HG02840 (cell line): ENCODE results near the gene PNPLA7.
"Not testable (repeated sequence)": the region's sequence is repeated elsewhere in the genome, so short reads cannot be mapped to it uniquely, and the experiment has no call there.

Experiments
- ATAC-seq: cut with Tn5 transposase; IDR thresholded peaks from one replicate; pipeline ENCODE4 v1.9.1; 2021; ENCODE audit warnings: mild to moderate bottlenecking, moderate library complexity, moderate number of reproducible peaks; ENCODE audit not compliant: unreplicated experiment, low FRiP score

PNPLA7 gene

DNA sequence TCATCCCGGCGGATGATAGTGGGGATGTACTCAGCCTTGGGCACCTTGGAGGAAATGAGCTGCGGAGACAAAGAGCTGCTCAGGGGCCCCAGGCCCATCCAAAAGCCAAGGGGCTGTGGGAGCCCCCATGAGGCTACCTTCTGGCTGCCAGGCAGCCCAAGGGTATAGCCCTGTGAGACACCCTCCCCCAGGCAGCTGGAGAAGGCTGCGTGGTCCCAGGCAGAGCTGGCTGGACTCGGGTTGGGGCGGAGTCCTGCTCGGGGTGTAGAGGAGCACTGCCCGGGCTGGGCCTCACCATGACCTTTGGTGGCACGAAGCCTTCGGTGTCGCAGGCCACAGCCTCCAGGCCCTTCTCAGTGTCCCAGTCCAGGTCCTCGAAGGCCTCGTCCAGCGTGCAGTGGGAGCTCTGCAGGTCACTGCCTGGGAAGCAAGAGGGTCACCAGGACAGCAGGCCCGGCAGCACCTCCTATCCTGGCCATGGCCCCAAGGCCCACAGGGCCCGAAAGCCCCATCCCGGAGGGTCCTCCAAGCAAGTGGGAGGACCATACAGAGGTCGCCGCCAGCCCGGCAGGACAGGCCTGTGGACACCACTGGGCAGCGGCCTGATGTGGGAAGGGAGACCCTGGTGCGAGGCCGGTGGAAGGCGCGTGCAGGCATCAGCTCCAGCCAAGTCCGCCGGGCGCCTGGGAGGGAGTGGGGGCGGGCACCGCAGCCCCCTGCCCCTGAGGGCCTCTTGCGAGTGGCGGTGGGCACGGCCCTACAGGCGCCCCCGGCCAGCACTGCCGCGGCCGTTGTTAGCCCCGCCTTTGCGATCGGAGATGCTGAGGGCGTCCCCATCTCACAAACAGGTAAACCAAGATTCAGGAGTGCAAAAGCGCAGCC lies 97.2 kb downstream of the PNPLA7 start:
- no peak for ATAC-seq

DNA sequence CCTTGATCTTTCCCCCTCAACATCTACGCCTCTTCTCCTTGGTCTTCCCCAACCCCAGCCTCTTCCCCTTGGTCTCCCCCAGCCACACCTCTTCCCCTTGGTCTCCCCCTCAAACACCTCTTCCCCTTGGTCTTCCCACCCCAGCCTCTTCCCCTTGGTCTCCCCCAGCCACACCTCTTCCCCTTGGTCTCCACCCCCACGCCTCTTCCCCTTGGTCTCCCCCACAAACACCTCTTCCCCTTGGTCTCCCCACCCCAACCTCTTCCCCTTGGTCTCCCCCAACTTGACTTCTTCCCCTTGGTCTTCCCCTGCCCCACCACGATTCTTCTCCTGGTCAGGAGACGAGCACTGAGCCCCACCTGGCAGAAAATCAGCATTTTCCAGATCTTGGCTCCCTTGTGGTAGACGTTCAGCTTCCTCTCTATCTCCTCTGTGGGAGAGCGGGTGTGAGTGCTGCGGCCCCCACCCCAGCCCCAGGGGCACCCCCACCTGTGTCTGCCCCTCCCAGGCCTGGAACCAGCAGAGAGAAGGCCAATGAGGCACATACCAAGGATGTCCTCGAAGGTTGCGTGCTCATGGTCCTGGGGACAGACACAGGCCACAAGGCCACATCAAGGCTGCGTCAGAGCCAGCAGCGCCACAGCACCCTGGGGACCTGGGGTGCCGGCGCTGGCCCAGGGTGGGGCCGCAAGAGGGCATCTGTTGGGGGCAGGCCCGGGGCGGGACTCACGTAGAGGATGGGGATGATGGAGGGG lies 98.0 kb downstream of the PNPLA7 start:
- no peak for ATAC-seq

DNA sequence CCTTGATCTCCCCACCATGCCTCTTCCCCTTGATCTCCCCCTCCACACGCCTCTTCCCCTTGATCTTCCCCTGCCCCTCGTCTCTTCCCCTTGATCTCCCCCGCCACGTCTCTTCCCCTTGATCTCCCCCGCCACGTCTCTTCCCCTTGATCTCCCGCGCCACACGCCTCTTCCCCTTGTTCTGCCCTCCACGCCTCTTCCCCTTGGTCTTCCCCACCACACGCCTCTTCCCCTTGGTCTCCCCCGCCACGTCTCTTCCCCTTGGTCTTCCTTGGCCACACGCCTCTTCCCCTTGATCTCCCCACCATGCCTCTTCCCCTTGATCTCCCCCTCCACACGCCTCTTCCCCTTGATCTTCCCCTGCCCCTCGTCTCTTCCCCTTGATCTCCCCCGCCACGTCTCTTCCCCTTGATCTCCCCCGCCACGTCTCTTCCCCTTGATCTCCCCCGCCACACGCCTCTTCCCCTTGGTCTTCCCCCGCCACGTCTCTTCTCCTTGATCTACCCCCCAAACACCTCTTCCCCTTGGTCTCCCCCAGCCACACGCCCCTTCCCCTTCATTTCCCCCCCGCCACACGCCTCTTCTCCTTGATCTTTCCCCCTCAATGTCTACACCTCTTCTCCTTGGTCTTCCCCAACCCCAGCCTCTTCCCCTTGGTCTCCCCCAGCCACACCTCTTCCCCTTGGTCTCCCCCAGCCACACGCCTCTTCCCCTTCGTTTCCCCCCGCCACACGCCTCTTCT lies 98.8 kb downstream of the PNPLA7 start:
- ATAC-seq = not testable (repeated sequence)

DNA sequence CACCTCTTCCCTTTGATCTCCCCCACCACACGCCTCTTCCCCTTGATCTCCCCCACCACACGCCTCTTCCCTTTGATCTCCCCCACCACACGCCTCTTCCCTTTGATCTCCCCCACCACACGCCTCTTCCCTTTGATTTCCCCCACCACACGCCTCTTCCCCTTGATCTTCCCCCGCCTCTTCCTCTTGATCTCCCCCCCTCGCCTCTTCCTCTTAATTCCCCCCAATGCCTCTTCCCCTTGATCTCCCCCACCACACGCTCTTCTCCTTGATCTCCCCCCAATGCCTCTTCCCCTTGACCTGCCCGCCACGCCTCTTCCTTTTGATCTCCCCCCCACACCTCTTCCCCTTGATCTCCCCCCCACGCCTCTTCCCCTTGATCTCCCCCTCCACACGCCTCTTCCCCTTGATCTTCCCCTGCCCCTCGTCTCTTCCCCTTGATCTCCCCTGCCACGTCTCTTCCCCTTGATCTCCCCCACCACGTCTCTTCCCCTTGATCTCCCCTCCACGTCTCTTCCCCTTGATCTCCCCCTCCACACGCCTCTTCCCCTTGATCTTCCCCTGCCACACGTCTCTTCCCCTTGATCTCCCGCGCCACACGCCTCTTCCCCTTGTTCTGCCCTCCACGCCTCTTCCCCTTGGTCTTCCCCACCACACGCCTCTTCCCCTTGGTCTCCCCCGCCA lies 99.5 kb downstream of the PNPLA7 start:
- not testable (repeated sequence) for ATAC-seq

DNA sequence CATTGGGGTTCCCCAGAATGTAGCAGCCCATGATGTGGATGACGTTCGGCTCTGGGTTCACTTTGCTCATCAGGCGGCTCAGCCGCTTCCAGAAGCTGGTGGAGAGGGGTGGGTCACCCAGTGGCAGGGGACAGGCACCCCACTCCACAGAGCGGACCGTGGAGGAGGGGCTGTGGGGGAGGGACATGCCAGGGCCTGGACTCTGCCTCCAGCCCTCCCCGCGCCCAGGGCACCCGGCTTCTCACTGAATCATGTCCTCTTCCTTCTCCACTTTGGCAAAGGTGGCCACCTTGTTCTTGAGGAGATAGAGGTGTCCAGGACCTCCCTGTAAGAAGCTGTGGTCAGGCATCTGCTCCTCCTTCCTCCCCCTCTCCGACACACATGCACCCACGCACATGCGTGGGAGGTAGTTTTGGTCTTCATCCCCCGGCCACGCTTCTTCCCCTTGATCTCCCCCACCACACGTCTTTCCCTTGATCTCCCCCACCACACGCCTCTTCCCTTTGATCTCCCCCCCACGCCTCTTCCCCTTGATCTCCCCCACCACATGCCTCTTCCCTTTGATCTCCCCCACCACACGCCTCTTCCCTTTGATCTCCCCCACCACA lies 100.2 kb downstream of the PNPLA7 start:
- ATAC-seq = no peak

DNA sequence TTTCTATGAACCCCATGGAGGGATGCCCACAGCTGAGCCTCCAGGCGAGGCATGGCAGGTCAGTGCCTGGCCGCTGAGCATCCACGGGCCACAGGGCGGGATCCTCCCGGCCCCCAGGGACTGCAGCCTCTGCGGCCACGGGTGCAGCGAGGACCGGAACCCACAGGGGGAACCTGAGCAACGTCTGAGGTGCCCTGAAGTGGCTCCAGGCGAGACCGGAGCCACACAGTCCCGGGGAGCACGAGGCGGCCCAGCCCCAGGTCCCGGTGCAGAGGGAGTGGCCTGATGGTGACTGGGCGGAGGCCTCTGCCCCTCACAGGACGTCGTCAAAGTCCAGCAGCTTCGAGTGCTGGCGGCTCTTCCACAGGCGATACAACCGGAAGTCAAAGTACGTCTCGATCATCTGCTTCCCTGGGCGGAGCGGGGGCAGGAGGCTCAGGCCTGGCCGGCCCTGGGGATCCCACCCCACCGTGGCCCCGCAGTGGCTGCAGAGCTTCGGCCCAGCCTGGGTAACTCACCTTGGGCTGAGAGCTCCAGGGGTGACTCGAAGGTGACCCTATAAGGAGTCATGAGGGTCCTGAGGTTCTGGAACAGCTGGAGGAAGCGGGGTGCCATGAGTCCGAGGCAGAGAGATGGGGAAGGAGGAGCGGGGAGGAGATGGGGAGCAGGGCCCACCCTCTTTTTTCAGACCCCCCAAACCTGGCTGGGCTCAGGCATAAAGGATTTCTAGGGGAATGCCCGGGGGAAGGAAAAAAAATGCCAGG lies 100.9 kb downstream of the PNPLA7 start:
- no peak for ATAC-seq

DNA sequence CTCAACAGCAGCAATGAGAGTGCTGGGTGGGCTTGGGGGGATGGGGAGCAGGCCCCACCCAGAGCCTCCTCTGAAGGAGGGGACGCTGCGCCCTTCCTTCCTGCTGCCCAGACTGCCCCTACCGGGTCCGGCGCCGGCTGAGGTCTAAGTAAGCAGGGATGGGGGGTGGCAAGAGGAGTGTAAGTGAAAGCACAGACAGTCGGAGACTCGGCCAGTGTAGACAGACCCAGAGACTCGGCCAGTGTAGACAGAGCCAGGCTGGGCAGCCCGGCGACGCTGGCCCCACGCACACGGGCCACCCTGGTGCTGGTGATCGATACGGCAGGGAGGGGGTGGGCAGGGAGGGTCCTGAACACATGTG lies 101.6 kb downstream of the PNPLA7 start:
- no peak for ATAC-seq

DNA sequence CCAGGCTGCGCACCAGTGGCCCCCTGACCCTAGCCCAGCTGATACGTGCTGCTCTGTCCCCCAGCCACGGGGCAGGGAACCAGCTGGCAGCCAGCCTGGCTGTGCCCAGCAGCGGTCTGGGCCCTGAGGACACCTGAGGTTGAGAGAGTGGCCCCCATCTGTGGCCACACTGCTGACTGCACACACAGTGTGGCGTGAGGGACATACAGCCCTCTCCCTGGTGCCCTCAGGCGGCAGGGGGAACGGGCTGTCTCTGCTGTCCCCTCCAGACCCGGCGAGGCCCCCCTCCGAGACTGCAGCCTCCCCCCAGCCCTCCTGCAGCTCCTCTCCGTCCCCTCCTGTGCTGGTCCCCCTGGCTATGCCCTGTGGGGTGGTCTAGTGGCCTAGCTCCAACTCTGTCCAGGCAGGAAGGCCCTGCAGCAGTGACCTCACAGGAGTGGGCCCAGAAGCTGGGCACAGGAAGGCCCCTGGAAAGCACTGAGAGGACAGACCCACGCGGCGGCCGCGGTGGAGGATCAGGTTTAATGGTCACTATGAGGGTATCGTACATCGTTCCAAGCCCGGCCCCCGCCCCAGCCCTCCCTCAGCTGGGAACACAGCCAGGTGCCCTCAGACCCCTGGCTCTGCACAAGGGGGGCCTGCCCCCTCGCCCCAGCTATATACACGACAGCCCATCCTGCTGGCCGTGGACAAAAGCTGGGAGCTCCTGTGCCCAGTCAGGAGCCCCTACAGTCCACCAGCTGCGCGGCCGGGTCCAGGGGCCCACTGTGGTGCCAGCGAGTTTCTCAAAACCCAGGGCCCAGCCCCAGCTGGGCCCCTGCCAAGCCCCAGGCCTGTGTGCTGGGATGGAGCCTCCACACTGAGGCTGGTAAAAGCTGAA lies 102.2 kb downstream of the PNPLA7 start:
- no peak for ATAC-seq

DNA sequence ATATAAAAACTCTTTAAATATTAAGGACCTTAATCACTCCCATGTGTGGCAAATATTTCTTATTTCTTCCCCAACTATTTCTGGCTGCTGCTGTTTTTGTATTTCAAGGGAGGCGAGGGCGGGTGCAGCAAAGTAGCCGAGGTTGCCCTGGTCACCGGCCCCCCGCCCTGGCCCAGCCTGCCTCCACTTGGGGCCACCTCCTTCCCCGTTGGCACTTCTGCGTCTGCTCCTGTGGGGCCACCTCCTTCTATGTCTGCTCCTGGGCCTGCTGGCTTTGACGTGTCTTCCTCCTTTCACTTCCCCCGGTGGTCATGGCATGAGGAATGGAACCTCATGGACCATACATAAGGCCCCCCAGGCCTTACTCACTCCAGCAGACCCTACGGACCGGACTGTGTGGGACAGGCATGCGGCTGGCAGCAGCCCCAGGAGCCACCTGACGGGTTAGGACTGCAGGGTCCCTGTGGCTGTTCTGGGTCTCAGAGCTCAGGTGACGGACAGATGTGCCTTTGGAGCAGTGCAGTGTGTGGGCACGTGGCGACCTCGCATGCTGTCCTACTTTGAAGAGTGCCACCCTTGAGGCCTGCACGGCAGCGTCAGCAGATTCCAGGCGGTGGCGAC lies 103.2 kb downstream of the PNPLA7 start:
- no peak for ATAC-seq

DNA sequence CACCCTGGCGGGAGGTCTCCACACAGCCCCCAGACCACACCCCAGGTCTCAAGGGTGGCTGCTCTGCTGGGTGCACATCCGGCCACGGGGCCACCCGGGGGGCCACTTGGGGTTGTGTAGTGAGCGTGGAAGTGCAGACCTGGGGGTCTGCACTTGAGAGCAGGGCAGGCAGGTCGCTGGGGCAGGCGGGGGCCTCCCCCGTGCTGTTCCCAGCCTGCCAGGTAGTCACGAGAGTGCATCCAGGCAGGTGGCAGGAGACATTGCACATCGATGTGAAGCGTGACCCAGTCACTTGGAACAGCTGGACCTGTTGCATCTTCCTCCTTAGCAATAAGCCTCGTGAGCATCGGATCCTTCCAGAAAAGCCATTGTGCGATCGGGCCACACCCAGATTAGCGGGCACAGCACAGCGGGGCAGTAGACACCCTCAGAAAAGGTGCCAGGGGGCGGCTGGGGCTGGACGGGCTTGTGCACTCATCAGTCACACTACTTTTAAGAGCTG lies 104.2 kb downstream of the PNPLA7 start:
- no peak for ATAC-seq

DNA sequence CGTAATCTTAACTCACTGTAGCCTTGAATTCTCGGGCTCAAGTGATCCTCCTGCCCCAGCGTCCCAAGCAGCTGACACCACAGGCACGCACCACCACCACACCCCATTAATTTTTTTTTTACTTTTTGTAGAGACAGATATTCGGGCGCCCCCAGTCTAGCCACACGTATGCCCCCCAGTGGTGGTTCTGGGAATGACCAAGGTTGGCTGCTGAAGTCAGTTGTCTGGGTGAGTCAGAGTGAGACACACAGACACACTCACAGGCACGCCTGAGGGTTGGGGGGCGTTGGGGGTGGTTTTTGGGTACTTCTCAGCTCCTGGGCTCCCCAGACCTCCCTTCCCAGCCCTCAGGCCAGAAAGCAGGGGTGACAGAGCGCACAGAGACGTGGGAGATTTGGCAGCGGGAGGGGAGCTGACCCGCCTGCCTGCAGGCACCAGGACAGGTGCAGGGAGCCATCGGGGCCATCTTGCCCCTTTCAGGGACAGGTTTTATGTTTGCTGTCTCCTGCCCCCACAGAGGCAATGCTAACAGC lies 104.9 kb downstream of the PNPLA7 start:
- ATAC-seq = no peak

DNA sequence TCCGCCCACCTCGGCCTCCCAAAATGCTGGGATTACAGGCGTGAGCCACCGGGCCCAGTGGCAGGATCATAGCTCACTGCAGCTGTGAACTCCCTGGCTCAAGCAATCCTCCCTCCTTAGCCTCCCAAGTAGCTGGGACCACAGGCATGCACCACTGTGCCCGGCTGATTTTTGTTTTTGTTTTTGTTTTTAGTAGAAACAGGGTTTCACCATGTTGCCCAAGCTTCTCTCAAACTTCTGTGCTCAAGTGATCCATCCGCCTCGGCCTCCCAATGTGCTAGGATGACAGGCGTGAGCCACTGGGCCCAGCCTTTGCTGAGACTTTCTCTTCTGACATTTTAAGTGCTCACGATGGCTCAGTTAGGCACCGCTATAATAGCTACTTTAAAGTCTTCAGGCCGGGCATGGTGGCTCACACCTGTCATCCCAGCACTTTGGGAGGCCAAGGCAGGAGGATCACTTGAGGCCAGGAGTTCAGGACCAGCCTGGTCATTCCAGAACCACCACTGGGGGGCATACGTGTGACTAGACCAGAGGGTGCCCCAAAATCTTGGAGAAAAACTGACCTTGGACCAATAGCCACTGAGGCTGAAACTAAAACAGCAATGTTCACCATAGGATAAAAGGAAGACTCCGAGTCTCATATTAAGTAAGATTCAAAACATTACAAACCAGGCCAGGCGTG lies 106.0 kb downstream of the PNPLA7 start:
- ATAC-seq = no peak

DNA sequence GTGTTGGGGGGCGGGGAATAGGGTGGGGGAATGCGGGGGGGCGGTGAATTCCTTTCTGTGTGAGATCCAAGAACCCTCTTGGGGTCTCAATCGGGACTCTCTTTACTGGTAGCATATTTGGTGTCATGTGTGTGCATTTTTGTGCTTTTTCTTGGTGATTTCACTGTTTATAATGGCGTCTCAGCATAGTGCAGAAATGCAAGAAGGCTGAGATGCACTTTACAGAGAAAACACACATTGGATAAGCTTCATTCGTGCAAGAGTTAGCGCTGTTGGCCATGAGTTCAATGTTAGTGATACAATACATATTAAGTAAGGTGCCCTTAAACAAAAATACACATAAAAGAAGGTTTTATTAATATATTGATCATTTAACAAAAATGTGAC lies 108.3 kb downstream of the PNPLA7 start:
- ATAC-seq = no peak

DNA sequence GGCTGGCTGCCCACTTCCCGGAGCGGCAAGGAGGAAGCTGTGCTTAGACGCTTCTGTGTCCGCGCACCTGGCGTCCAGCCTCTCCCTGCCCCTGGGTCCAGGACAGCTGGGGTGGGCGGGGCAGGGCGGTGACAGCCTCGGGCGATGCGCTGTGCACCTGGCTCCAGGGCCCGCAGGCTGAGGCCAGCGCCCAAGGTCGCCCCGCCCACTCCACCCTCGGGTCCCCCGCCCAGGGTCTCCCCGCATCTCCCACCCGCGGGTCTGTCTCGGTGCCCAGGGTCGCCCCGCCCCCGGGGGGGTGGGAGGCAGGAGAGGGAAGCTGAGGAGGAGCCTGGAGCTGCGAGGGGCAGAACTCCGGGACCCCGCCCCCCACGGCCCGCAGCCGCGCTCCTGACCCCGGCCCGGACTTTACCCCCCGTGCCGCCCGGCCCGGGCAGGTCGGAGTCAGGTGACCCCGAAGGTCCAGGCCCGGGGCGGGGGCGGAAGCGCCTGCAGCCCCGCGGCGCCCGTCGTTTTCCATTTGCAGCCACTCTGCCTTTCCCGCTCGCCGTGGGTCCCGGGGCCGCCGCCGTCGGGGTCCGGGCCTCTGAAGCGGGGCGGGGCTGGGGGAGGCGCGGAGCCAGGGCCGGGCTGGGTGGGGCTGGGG lies 108.8 kb downstream of the PNPLA7 start, which contains the start of gene ENTPD8:
Gene ENTPD8, minus strand, starts transcription at position 69 of the 646 bp plus-strand sequence. CDS start 3,072 bp downstream, outside the sequence.
- no peak for ATAC-seq

DNA sequence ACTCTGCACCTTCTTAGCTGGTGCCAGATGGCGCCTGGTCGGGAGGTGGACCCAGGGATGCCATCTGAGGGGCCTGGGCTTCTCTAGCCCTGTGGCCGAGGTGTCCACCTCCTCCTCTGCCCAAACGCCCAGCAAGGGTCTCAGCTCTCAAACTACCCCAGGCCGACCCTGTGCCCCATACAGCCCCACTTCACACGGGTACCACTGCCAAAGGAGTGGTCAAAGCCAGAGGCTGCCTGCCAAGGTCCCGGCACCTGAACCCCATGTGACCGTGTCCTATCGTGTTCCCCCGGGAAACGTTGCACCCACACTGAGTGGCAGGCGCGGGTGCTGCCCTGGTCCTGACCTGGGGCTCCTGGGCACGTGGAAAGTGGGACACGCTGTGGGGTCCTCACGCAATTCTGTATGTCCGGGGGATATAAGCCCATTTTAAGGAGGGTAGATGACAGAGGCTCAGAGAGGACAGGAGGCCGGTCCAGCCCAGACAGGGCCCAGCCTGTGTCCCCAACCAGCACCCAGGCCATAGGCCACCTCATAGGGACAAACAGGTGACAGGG lies 111.0 kb downstream of the PNPLA7 start:
- no peak for ATAC-seq

DNA sequence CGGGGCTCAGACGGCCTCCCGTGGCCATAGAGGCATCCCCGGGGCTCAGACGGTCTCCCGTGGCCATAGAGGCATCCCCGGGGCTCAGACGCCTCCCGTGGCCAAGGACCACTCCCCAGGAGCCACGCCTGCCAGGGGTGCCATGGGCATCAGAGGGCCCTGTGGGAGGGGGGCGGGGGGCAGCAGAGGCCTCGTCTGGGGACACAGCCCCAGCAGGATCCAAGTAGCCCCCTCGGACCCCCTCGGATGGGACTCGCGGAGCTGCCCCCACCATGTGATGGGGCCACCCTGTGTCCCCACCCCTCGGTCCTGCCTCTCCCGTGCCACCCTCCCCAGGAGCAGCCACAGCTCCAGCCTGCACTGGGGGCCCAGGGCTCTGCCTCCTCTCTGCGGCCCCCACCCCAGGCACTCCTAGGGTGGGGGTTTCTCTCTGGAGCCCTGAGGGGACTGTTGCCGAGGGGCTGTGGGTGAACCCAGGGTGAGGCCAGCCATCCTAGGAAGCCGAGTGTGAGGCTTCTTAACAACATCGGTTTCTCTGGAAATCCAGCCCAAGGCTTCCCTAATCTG lies 111.5 kb downstream of the PNPLA7 start:
- ATAC-seq = no peak
